GM23338 (cell line): Measurements from ENCODE around the gene LDB1. TPM values are rescaled to one million over a fixed set of nuclear protein-coding genes. Genes with fewer than 3 reads are reported as not detected.

Experiments used
- ATAC-seq: fragments of 200-7000 bp; cut with Tn5 transposase; 3 replicates; pipeline ENCODE4 v1.9.1; 2020
- DNase-seq: peaks from one replicate; pipeline ENCODE4 v3.0.0-alpha.2; 2015; ENCODE audit warnings: low spot score
- H2AFZ ChIP-seq: fragments of 200-600 bp; sonication (generic); 2 replicates; pipeline ENCODE4 v1.8.0; 2016; ENCODE audit warnings: antibody characterized with exemption, mild to moderate bottlenecking, moderate library complexity
- H3F3A ChIP-seq: fragments of 200-600 bp; sonication (generic); replicated peaks from 2 replicates; pipeline ENCODE4 v1.8.0; 2017; ENCODE audit warnings: antibody characterized with exemption, mixed run types, low read depth
- H3K27ac ChIP-seq: fragments of 200-600 bp; sonication (generic); 2 replicates; pipeline ENCODE4 v1.6.1; 2016; ENCODE audit warnings: low read depth
- H3K27me3 ChIP-seq: fragments of 200-600 bp; sonication (generic); 2 replicates; pipeline ENCODE4 v1.8.0; 2016; ENCODE audit warnings: mild to moderate bottlenecking, mixed run types, moderate library complexity; ENCODE audit not compliant: insufficient read depth
- H3K36me3 ChIP-seq: fragments of 200-600 bp; sonication (generic); 2 replicates; pipeline ENCODE4 v1.8.0; 2016; ENCODE audit warnings: mild to moderate bottlenecking; ENCODE audit not compliant: insufficient read depth
- H3K4me1 ChIP-seq: fragments of 200-600 bp; sonication (generic); 2 replicates; pipeline ENCODE4 v1.8.0; 2016; ENCODE audit warnings: mild to moderate bottlenecking, moderate library complexity; ENCODE audit not compliant: insufficient read depth
- H3K4me2 ChIP-seq: fragments of 200-600 bp; sonication (generic); 2 replicates; pipeline ENCODE4 v1.7.1; 2017; ENCODE audit warnings: mixed run types
- H3K4me3 ChIP-seq: fragments of 200-600 bp; sonication (generic); 2 replicates; pipeline ENCODE4 v1.6.1; 2016; ENCODE audit warnings: mixed run types
- H3K79me2 ChIP-seq: fragments of 200-600 bp; sonication (generic); replicated peaks from 2 replicates; pipeline ENCODE4 v1.8.0; 2017; ENCODE audit warnings: mild to moderate bottlenecking; ENCODE audit not compliant: insufficient read depth
- H3K9me2 ChIP-seq: fragments of 200-600 bp; sonication (generic); 2 replicates; pipeline ENCODE4 v1.8.0; 2017; ENCODE audit not compliant: insufficient read depth
- H4K20me1 ChIP-seq: fragments of 200-600 bp; sonication (generic); replicated peaks from 2 replicates; pipeline ENCODE4 v1.8.0; 2017; ENCODE audit warnings: mild to moderate bottlenecking; ENCODE audit not compliant: insufficient read depth
- H3K27ac Mint-ChIP-seq: 2 replicates; pipeline ENCODE4 v1.8.0; 2020; ENCODE audit warnings: inconsistent platforms, mild to moderate bottlenecking, moderate library complexity, mixed read lengths
- H3K27me3 Mint-ChIP-seq: 3 replicates; pipeline ENCODE4 v1.8.0; 2022; ENCODE audit warnings: low read depth, mild to moderate bottlenecking, moderate library complexity, mixed read lengths, inconsistent platforms; ENCODE audit not compliant: insufficient read depth, poor library complexity
- H3K36me3 Mint-ChIP-seq: 3 replicates; pipeline ENCODE4 v1.8.0; 2021; ENCODE audit warnings: low read depth, mild to moderate bottlenecking, inconsistent platforms, moderate library complexity, mixed read lengths
- H3K4me1 Mint-ChIP-seq: 3 replicates; pipeline ENCODE4 v1.8.0; 2020; ENCODE audit warnings: mild to moderate bottlenecking, inconsistent platforms, mixed read lengths
- H3K4me3 Mint-ChIP-seq: 3 replicates; pipeline ENCODE4 v1.8.0; 2021; ENCODE audit warnings: moderate library complexity, mild to moderate bottlenecking, inconsistent platforms, mixed read lengths
- H3K9me3 Mint-ChIP-seq: 3 replicates; pipeline ENCODE4 v1.8.0; 2020; ENCODE audit warnings: moderate library complexity, mild to moderate bottlenecking, inconsistent platforms, mixed read lengths
- CREB1 ChIP-seq: fragments of 250-450 bp; sonication (Bioruptor Pico); IDR thresholded peaks from 2 replicates; pipeline ENCODE4 v1.5.0; 2020; ENCODE audit warnings: low read depth, mild to moderate bottlenecking, moderate library complexity
- ETS1 ChIP-seq: IDR thresholded peaks from 2 replicates; pipeline ENCODE4 v1.6.1; 2016; ENCODE audit warnings: antibody characterized with exemption
- EZH2 ChIP-seq: fragments of 200-600 bp; sonication (generic); IDR thresholded peaks from one replicate; pipeline ENCODE4 v1.8.0; 2017; ENCODE audit warnings: antibody characterized with exemption, mild to moderate bottlenecking, low read depth; ENCODE audit not compliant: unreplicated experiment
- EZH2phosphoT487 ChIP-seq: fragments of 200-600 bp; sonication (generic); IDR thresholded peaks from one replicate; pipeline ENCODE4 v1.8.1; 2018; ENCODE audit warnings: antibody characterized with exemption; ENCODE audit not compliant: unreplicated experiment
- JUNB ChIP-seq: IDR thresholded peaks from one replicate; pipeline ENCODE4 v1.6.1; 2016; ENCODE audit warnings: antibody characterized with exemption; ENCODE audit not compliant: unreplicated experiment
- POLR2AphosphoS5 ChIP-seq: IDR thresholded peaks from 2 replicates; pipeline ENCODE4 v1.6.1; 2016; ENCODE audit warnings: antibody characterized with exemption, low read depth
- REST ChIP-seq: IDR thresholded peaks from one replicate; pipeline ENCODE4 v1.6.1; 2018; ENCODE audit warnings: antibody characterized with exemption; ENCODE audit not compliant: unreplicated experiment
- STAT1 ChIP-seq: IDR thresholded peaks from one replicate; pipeline ENCODE4 v1.6.1; 2016; ENCODE audit warnings: antibody characterized with exemption; ENCODE audit not compliant: unreplicated experiment
- ZNF331 ChIP-seq: fragments of 250-450 bp; sonication (Bioruptor Pico); IDR thresholded peaks from 2 replicates; pipeline ENCODE4 v1.5.0; 2020; ENCODE audit warnings: low read depth, mild to moderate bottlenecking, moderate library complexity
- polyA plus RNA-seq: library from polyadenylated mRNA; unstranded; fragments of >200 nt; fragmentation: Nextera tagmentation; extraction: Ambion mirVana; gene quantifications from 2 replicates; pipeline ENCODE4 v1.2.1, GENCODE V29; 2016
- total RNA-seq: library from RNA; depleted of rRNA; stranded (reverse); fragments of >200 nt; shearing (Covaris generic); gene quantifications from 2 replicates; pipeline ENCODE4 v1.2.3, GENCODE V29; 2014
- TF ChIP-seq, protein P1 (sequence below), 2 experiments: fragments of 200-600 bp in 1 of 2; sonication (generic) in 1 of 2; conservative IDR thresholded peaks; 2 replicates each; pipeline versions ENCODE4 v1.5.1 to v1.6.1; 2016 to 2017; ENCODE audit warnings: antibody characterized with exemption in 2 of 2, low read depth in 2 of 2, mild to moderate bottlenecking in 2 of 2, moderate library complexity in 1 of 2
- TF ChIP-seq, protein P2 (sequence below): fragments of 250-450 bp; sonication (Bioruptor Pico); IDR thresholded peaks from 2 replicates; pipeline ENCODE4 v1.5.0; 2020; ENCODE audit warnings: mild to moderate bottlenecking, moderate library complexity

The LDB1 gene
- total and polyA plus RNA-seq, 2 experiments from 2014 or later = 16.3 to 69.3 TPM

GRCh38 chr10:102109166-102110116, 10.7 kb downstream of the LDB1 start:
- Histone ChIP-seq H3K4me2 (no peak overlapping the region), H3K36me3 (peaks cover 30% of the 10 kb centered on the region), H3K79me2 (peaks cover 37% of the 10 kb centered on the region), H3K27me3 (no peaks in the 10 kb centered on the region), H2AFZ (no peak overlapping the region), H3K4me1 (peaks cover 15% of the 10 kb centered on the region), H3F3A (0 out of 2 replicates have a peak, but pooled peaks cover 13% of the 10 kb centered on the region), H4K20me1 (peaks cover 39% of the 10 kb centered on the region), H3K9me2 (no peaks in the 10 kb centered on the region), H3K27ac (no peak overlapping the region), H3K4me3 (no peak overlapping the region)
- Mint-ChIP-seq H3K36me3 (peaks cover 56% of the 10 kb centered on the region), H3K4me1 (peaks cover 26% of the 10 kb centered on the region), H3K4me3 (no peak overlapping the region), H3K27ac (no peak overlapping the region), H3K27me3 (peaks cover 9% of the 10 kb centered on the region), H3K9me3 (no peaks in the 10 kb centered on the region; the same call in 2 of the 3 replicates)
- TF ChIP-seq, protein P1, sequence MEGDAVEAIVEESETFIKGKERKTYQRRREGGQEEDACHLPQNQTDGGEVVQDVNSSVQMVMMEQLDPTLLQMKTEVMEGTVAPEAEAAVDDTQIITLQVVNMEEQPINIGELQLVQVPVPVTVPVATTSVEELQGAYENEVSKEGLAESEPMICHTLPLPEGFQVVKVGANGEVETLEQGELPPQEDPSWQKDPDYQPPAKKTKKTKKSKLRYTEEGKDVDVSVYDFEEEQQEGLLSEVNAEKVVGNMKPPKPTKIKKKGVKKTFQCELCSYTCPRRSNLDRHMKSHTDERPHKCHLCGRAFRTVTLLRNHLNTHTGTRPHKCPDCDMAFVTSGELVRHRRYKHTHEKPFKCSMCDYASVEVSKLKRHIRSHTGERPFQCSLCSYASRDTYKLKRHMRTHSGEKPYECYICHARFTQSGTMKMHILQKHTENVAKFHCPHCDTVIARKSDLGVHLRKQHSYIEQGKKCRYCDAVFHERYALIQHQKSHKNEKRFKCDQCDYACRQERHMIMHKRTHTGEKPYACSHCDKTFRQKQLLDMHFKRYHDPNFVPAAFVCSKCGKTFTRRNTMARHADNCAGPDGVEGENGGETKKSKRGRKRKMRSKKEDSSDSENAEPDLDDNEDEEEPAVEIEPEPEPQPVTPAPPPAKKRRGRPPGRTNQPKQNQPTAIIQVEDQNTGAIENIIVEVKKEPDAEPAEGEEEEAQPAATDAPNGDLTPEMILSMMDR (conservative IDR thresholded peaks at IDR 0.05; ENCODE audit: low read depth in 2 of 2) = no peak
- no peak for TF ChIP-seq REST
- TF ChIP-seq ETS1 = no peak
- no peak for TF ChIP-seq CREB1 (CRISPR knock-in tag)
- TF ChIP-seq STAT1 = no peak
- TF ChIP-seq EZH2 = no peak
- TF ChIP-seq, protein P2, sequence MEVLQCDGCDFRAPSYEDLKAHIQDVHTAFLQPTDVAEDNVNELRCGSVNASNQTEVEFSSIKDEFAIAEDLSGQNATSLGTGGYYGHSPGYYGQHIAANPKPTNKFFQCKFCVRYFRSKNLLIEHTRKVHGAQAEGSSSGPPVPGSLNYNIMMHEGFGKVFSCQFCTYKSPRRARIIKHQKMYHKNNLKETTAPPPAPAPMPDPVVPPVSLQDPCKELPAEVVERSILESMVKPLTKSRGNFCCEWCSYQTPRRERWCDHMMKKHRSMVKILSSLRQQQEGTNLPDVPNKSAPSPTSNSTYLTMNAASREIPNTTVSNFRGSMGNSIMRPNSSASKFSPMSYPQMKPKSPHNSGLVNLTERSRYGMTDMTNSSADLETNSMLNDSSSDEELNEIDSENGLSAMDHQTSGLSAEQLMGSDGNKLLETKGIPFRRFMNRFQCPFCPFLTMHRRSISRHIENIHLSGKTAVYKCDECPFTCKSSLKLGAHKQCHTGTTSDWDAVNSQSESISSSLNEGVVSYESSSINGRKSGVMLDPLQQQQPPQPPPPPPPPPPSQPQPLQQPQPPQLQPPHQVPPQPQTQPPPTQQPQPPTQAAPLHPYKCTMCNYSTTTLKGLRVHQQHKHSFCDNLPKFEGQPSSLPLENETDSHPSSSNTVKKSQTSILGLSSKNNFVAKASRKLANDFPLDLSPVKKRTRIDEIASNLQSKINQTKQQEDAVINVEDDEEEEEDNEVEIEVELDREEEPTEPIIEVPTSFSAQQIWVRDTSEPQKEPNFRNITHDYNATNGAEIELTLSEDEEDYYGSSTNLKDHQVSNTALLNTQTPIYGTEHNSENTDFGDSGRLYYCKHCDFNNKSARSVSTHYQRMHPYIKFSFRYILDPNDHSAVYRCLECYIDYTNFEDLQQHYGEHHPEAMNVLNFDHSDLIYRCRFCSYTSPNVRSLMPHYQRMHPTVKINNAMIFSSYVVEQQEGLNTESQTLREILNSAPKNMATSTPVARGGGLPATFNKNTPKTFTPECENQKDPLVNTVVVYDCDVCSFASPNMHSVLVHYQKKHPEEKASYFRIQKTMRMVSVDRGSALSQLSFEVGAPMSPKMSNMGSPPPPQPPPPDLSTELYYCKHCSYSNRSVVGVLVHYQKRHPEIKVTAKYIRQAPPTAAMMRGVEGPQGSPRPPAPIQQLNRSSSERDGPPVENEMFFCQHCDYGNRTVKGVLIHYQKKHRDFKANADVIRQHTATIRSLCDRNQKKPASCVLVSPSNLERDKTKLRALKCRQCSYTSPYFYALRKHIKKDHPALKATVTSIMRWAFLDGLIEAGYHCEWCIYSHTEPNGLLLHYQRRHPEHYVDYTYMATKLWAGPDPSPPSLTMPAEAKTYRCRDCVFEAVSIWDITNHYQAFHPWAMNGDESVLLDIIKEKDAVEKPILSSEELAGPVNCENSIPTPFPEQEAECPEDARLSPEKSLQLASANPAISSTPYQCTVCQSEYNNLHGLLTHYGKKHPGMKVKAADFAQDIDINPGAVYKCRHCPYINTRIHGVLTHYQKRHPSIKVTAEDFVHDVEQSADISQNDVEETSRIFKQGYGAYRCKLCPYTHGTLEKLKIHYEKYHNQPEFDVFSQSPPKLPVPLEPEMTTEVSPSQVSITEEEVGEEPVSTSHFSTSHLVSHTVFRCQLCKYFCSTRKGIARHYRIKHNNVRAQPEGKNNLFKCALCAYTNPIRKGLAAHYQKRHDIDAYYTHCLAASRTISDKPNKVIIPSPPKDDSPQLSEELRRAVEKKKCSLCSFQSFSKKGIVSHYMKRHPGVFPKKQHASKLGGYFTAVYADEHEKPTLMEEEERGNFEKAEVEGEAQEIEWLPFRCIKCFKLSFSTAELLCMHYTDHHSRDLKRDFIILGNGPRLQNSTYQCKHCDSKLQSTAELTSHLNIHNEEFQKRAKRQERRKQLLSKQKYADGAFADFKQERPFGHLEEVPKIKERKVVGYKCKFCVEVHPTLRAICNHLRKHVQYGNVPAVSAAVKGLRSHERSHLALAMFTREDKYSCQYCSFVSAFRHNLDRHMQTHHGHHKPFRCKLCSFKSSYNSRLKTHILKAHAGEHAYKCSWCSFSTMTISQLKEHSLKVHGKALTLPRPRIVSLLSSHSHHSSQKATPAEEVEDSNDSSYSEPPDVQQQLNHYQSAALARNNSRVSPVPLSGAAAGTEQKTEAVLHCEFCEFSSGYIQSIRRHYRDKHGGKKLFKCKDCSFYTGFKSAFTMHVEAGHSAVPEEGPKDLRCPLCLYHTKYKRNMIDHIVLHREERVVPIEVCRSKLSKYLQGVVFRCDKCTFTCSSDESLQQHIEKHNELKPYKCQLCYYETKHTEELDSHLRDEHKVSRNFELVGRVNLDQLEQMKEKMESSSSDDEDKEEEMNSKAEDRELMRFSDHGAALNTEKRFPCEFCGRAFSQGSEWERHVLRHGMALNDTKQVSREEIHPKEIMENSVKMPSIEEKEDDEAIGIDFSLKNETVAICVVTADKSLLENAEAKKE (CRISPR knock-in tag) = no peak
- TF ChIP-seq JUNB = no peak
- no peak for TF ChIP-seq EZH2phosphoT487
- TF ChIP-seq POLR2AphosphoS5 = no peak
- no peak for TF ChIP-seq ZNF331 (CRISPR knock-in tag)
- DNase-seq (no peak), ATAC-seq (no peak)
